Ovary (tissue), 3 donors: ENCODE measurements around the gene ANXA8L1.

Experiments used
- EP300 ChIP-seq: sonication (generic); formaldehyde crosslinking; IDR thresholded peaks from one replicate; pipeline ENCODE4 v1.6.1; 2017; ENCODE audit warnings: antibody characterized with exemption
- POLR2A ChIP-seq: fragments of 450-650 bp; IDR thresholded peaks from one replicate; pipeline ENCODE4 v1.6.1; 2017; ENCODE audit warnings: antibody characterized with exemption, mild to moderate bottlenecking, moderate library complexity
- TF ChIP-seq, protein P1 (sequence below), 3 donors: fragments of 450-650 bp in 2 of 3; fragments of 200-600 bp in 1 of 3; IDR thresholded peaks; one replicate each; pipeline versions ENCODE4 v1.5.1 to v1.8.0; 2016 to 2022; ENCODE audit warnings: antibody characterized with exemption in 3 of 3, mild to moderate bottlenecking in 1 of 3
- donor health status: DM: no; HTN: no; CAD: no.

DNA sequence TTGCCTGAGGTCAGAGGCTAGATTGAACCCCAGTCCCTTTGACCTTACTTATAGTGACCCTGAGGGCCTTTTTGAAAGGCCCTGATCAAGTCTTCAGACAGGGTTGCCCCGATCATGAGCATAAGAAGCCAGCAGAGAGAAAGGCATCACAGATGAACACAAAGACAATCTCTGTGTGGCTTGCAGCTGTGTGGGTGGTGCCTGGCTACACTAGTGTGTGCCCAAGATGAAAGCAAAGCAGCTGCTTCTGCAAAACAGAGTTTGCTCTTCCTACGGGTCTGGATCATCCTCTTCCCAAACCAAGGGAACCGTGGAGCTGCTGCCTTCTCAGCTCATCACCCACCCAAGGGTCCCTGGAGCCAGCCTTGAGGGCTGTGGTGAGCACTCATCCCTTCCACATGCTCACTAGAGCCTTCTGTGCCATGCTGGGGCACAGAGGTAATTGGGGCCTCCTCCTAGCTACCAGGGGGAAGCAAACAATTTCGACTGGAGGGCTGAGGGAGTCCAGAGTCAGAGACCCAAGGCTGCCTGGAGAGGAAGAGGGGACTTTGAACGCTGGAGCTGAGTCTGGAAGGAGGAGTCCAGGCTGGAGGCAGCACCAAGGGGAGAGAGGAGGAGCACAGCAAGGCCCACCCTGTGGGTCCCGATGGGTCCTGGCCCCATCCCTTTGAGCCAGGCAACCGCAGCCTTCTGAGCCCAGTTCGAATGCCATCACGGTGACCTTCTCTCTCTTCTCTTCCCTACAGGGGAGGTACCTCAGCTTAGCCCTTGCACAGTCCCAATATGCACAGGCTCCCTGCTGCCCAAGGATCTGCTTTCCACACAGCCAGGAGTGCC is 46.5 kb upstream of the ANXA8L1 start:
- TF ChIP-seq, protein P1, sequence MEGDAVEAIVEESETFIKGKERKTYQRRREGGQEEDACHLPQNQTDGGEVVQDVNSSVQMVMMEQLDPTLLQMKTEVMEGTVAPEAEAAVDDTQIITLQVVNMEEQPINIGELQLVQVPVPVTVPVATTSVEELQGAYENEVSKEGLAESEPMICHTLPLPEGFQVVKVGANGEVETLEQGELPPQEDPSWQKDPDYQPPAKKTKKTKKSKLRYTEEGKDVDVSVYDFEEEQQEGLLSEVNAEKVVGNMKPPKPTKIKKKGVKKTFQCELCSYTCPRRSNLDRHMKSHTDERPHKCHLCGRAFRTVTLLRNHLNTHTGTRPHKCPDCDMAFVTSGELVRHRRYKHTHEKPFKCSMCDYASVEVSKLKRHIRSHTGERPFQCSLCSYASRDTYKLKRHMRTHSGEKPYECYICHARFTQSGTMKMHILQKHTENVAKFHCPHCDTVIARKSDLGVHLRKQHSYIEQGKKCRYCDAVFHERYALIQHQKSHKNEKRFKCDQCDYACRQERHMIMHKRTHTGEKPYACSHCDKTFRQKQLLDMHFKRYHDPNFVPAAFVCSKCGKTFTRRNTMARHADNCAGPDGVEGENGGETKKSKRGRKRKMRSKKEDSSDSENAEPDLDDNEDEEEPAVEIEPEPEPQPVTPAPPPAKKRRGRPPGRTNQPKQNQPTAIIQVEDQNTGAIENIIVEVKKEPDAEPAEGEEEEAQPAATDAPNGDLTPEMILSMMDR (IDR thresholded peaks at IDR 0.05) = no peak
- TF ChIP-seq POLR2A (no peak), EP300 (no peak)
